GM18519 (cell line): ENCODE measurements around the gene FARP1.
"Not testable (repeated sequence)": the region's sequence is repeated elsewhere in the genome, so short reads cannot be mapped to it uniquely, and the experiment has no call there.

Source experiments
- ATAC-seq: cut with Tn5 transposase; IDR thresholded peaks from one replicate; pipeline ENCODE4 v1.9.1; 2021; ENCODE audit warnings: mild to moderate bottlenecking, moderate library complexity; ENCODE audit not compliant: unreplicated experiment, low FRiP score

The FARP1 gene

GRCh38 chr13:98406971-98407370 lies 264.1 kb downstream of the FARP1 start:
- no peak for ATAC-seq

GRCh38 chr13:98407575-98407974 lies 264.7 kb downstream of the FARP1 start:
- ATAC-seq, result no peak

GRCh38 chr13:98409281-98409680 lies 266.4 kb downstream of the FARP1 start:
- no peak for ATAC-seq

- no peak for ATAC-seq
These were observed 267.7 kb downstream of the FARP1 start for GRCh38 chr13:98410612-98411011.

- no peak for ATAC-seq
These were observed 268.1 kb downstream of the FARP1 start for GRCh38 chr13:98411013-98411412.

- ATAC-seq, result no peak
These were observed 268.8 kb downstream of the FARP1 start for GRCh38 chr13:98411617-98412265.

- ATAC-seq, result not testable (repeated sequence)
These were observed 270.4 kb downstream of the FARP1 start for GRCh38 chr13:98413278-98413677.

GRCh38 chr13:98413796-98414195 lies 270.9 kb downstream of the FARP1 start:
- ATAC-seq, result no peak

- no peak for ATAC-seq
These were observed 272.6 kb downstream of the FARP1 start for GRCh38 chr13:98415326-98416070.

- ATAC-seq, result no peak
These were observed 273.5 kb downstream of the FARP1 start for GRCh38 chr13:98416408-98416807.

- no peak for ATAC-seq
These were observed 277.1 kb downstream of the FARP1 start for GRCh38 chr13:98419786-98420553.

- ATAC-seq, result no peak
These were observed 277.8 kb downstream of the FARP1 start for GRCh38 chr13:98420554-98421175.

- ATAC-seq, result no peak
These were observed 279.2 kb downstream of the FARP1 start for GRCh38 chr13:98422046-98422445.

- no peak for ATAC-seq
These were observed 280.5 kb downstream of the FARP1 start for GRCh38 chr13:98423417-98423816.

GRCh38 chr13:98427331-98427995 lies 284.6 kb downstream of the FARP1 start:
- no peak for ATAC-seq

- no peak for ATAC-seq
These were observed 285.5 kb downstream of the FARP1 start for GRCh38 chr13:98428256-98428966.

GRCh38 chr13:98429081-98429480 lies 286.2 kb downstream of the FARP1 start:
- no peak for ATAC-seq

GRCh38 chr13:98429531-98429930 lies 286.6 kb downstream of the FARP1 start:
- ATAC-seq, result no peak

GRCh38 chr13:98429977-98430736 lies 287.3 kb downstream of the FARP1 start:
- ATAC-seq, result no peak
